Left lung (tissue), 10 donors: ENCODE measurements around the gene HUWE1. TPM values are rescaled to one million over a fixed set of nuclear protein-coding genes. Genes with fewer than 3 reads are reported as not detected.

ENCODE experiments used
- ATAC-seq: fragments of 200-7000 bp; cut with Tn5 transposase; one replicate; pipeline ENCODE4 v1.9.1; 2020; ENCODE audit warnings: moderate library complexity
- DNase-seq, 4 donors: peaks; one replicate each; pipeline ENCODE4 v3.0.0-alpha.2; 2013 to 2020
- H3K27ac ChIP-seq, 2 donors: fragments of 200-600 bp; sonication (generic) in 1 of 2; one replicate each; pipeline versions ENCODE4 v1.5.0 to v1.8.0; 2020 to 2021
- H3K27me3 ChIP-seq, 2 donors: fragments of 200-600 bp; sonication (generic) in 1 of 2; one replicate each; pipeline versions ENCODE4 v1.5.0 to v1.8.0; 2020 to 2021
- H3K36me3 ChIP-seq, 2 donors: fragments of 200-600 bp; sonication (generic) in 1 of 2; one replicate each; pipeline versions ENCODE4 v1.5.0 to v1.8.0; 2020 to 2021
- H3K4me1 ChIP-seq, 2 donors: fragments of 200-600 bp; one replicate each; pipeline ENCODE4 v1.8.0; 2021
- H3K4me3 ChIP-seq, 2 donors: fragments of 200-600 bp; sonication (generic) in 1 of 2; one replicate each; pipeline versions ENCODE4 v1.5.0 to v1.8.0; 2020 to 2021; ENCODE audit warnings: mild to moderate bottlenecking in 1 of 2
- H3K9me3 ChIP-seq, 2 donors: fragments of 200-600 bp; sonication (generic) in 1 of 2; one replicate each; pipeline versions ENCODE4 v1.5.0 to v1.8.0; 2020 to 2021
- intact Hi-C, 2 donors: fragments of 100-400 bp; cut with DNase I; formaldehyde crosslinking; loops; one replicate each; pipeline versions ENCODE4 v1.11.2 to v1.14.2; 2022
- polyA plus RNA-seq, 6 donors: library from polyadenylated mRNA; unstranded; fragments of 120-200 nt; gene quantifications; one replicate each; pipeline ENCODE4 v1.2.1, GENCODE V29; 2013; ENCODE audit not compliant: insufficient read length in 6 of 6
- total RNA-seq, 2 donors: library from RNA; stranded (reverse); fragmentation: NEBNext Ultra II Directional; extraction: Animal tissue kit (Norgen Biotek cat#: 25700); gene quantifications; one replicate each; pipeline ENCODE4 v1.2.1, GENCODE V29; 2021
- TF ChIP-seq, protein P1 (sequence below), 2 donors: fragments of 200-600 bp; sonication (generic) in 1 of 2; IDR thresholded peaks; one replicate each; pipeline versions ENCODE4 v1.5.0 to v1.8.0; 2021; ENCODE audit warnings: antibody characterized with exemption in 2 of 2
- donor health status: DM: no; HTN: yes; CAD: no.
- donor health status: DM: no; HTN: no; CAD: no.

HUWE1 gene
- total and polyA plus RNA-seq, 8 donors = 138 to 200 (median 152) TPM

DNA sequence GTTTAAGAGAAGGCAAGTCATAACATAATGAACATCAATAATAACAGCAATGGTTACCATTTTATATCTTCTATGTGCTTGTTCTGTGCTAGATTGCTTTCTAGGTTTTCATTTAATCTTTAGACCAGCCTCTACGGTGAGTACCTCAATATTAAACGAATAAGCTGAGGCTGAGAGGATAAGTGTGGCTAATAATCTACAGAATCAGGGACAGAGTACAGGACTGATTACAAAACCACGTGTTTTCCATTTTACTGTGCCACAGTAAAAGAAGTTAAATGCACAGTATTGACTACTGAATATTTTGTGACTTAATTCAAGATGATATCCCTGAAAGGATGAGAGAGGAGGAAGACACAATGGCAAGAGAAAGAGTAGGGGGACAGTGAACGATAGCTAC lies 56.3 kb downstream of the HUWE1 start:
- DNase-seq (no peak), ATAC-seq (no peak)
- Histone ChIP-seq H3K27me3 (no peaks in the 10 kb centered on the region), H3K9me3 (no peaks in the 10 kb centered on the region), H3K27ac (no peak overlapping the region), H3K4me3 (no peak overlapping the region), H3K36me3 (peaks cover 3 to 72% of the 10 kb centered on the region in 2 donors), H3K4me1 (no peaks in the 10 kb centered on the region)
- TF ChIP-seq, protein P1, sequence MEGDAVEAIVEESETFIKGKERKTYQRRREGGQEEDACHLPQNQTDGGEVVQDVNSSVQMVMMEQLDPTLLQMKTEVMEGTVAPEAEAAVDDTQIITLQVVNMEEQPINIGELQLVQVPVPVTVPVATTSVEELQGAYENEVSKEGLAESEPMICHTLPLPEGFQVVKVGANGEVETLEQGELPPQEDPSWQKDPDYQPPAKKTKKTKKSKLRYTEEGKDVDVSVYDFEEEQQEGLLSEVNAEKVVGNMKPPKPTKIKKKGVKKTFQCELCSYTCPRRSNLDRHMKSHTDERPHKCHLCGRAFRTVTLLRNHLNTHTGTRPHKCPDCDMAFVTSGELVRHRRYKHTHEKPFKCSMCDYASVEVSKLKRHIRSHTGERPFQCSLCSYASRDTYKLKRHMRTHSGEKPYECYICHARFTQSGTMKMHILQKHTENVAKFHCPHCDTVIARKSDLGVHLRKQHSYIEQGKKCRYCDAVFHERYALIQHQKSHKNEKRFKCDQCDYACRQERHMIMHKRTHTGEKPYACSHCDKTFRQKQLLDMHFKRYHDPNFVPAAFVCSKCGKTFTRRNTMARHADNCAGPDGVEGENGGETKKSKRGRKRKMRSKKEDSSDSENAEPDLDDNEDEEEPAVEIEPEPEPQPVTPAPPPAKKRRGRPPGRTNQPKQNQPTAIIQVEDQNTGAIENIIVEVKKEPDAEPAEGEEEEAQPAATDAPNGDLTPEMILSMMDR (IDR thresholded peaks at IDR 0.05) = no peak
- intact Hi-C loops = no loop called here

DNA sequence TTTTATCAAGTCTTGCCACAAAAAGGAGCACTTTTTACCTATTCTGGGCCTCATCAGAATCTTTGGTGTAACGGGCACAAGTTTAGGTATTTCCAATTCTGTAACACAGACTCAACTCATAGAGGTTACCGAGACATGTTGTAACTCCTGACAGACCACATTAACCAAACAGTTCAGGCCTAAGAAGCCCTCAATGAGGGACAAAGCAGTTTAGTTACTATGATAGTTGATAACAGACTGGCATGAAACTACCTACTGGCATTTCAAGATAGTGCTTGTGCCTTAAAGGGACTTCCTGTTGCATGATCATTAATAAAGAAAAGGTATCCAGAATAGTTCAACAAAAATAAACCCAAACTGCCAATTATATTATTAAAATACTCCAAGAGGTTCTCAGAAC lies 64.1 kb downstream of the HUWE1 start:
- peaks cover 3 to 85% of the 10 kb centered on the region in 2 donors for H3K36me3 ChIP-seq
- TF ChIP-seq, protein P1 (IDR thresholded peaks at IDR 0.05) = no peak
- DNase-seq (no peak), ATAC-seq (no peak)
- intact Hi-C loops = no loop called here
- H3K4me1 ChIP-seq = no peaks in the 10 kb centered on the region
- H3K9me3 ChIP-seq = no peaks in the 10 kb centered on the region
- H3K27me3 ChIP-seq = no peaks in the 10 kb centered on the region
- no peak overlapping the region for H3K4me3 ChIP-seq
- no peak overlapping the region for H3K27ac ChIP-seq

DNA sequence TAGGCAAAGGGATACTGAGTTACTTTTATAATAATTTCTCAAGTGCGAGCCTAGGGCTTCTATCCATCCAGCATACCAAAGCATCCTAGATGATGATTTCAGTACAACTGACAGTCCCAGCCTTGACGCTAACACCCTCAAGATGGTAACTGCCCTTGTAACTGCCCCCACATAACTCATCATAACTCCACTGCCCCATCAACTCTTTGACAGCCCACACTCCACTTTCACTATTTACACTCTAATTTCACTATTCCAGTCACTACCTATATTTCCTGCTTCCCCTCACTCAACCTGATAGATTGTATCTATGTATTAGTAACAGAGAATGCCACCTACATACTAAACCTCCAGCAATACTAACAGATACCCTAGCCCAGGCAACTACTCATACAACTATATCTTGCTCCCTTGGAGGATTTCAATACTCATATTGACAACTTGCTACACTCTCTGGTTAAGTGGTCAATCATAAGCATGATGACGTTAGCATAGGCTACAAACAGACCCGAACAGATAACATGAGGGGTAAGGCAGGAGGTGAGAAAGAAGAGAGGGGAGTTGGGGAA lies 65.0 kb downstream of the HUWE1 start:
- no peak for ATAC-seq
- H3K36me3 ChIP-seq = peaks cover 2 to 85% of the 10 kb centered on the region in 2 donors

DNA sequence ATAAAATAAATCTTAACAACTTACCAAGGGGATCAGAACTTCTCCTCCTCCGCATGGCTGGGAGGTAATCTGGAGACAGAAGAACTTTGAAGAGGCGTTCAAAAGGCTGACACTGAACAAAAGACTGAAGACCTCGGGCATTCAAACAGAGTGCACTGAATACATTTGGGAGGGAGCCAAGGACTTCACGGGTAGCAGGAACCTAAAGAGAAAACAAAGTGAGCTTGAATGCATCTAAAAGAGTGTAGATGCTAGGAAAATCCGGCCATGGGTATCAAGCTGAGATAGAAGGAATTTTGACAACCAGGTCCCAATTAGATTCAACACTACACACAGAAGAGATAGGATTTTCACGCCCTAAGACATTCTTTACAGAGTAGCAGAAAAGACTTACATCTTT lies 69.6 kb downstream of the HUWE1 start:
- H3K4me3 ChIP-seq = no peak overlapping the region
- intact Hi-C loops = no loop called here
- TF ChIP-seq, protein P1 (IDR thresholded peaks at IDR 0.05) = no peak
- ATAC-seq (no peak), DNase-seq (no peak)
- peaks cover 0 to 90% of the 10 kb centered on the region in 2 donors for H3K36me3 ChIP-seq
- H3K27me3 ChIP-seq = no peaks in the 10 kb centered on the region
- no peaks in the 10 kb centered on the region for H3K9me3 ChIP-seq
- H3K27ac ChIP-seq = no peak overlapping the region
- no peaks in the 10 kb centered on the region for H3K4me1 ChIP-seq

More for the DNA sequence above, 65.0 kb downstream of the HUWE1 start:
- H3K4me3 ChIP-seq = no peak overlapping the region
- no peak overlapping the region for H3K27ac ChIP-seq
- no peaks in the 10 kb centered on the region for H3K9me3 ChIP-seq
- H3K27me3 ChIP-seq = no peaks in the 10 kb centered on the region
- DNase-seq = no peak
- TF ChIP-seq, protein P1 (IDR thresholded peaks at IDR 0.05) = no peak
- intact Hi-C loops = no loop called here
- no peaks in the 10 kb centered on the region for H3K4me1 ChIP-seq

DNA sequence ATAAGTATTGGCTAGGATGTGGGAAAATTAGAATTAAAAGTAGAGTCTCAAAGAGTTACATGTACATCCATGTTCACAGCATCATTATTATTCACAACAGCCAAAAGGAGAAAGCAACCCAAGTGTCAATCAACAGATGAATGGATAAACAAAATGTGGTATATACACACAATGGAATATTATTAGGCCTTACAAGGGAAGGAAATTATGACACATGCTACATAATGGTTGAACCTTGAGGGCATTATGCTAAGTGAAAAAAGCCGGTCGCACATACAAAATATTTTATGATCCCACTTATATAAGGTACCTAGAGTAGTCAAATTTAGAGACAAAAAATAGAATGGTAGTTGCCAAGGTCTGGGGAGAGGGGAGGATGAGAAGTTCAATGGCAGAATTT lies 80.1 kb downstream of the HUWE1 start:
- no peak for ATAC-seq
- intact Hi-C loops = no loop called here
- H3K4me3 ChIP-seq = no peak overlapping the region
- H3K36me3 ChIP-seq = peaks cover 0 to 63% of the 10 kb centered on the region in 2 donors
- peaks cover 0 to 10% of the 10 kb centered on the region in 2 donors for H3K27me3 ChIP-seq
- no peak for DNase-seq
- H3K27ac ChIP-seq = no peak overlapping the region
- TF ChIP-seq, protein P1 (IDR thresholded peaks at IDR 0.05) = no peak
- no peaks in the 10 kb centered on the region for H3K4me1 ChIP-seq
- H3K9me3 ChIP-seq = no peaks in the 10 kb centered on the region
